HepG2 (cell line): ENCODE measurements around the gene ZSCAN2. TPM values are rescaled to one million over a fixed set of nuclear protein-coding genes. Genes with fewer than 3 reads are reported as not detected.

Experiments used
- CSRNP1 ChIP-seq: sonication (generic); formaldehyde crosslinking; IDR thresholded peaks from 2 replicates; pipeline ENCODE4 v1.8.1; 2023; ENCODE audit warnings: mild to moderate bottlenecking, missing genetic modification reagents
- FOXC1 ChIP-seq: sonication (generic); formaldehyde crosslinking; IDR thresholded peaks from 2 replicates; pipeline ENCODE4 v1.8.0; 2022; ENCODE audit warnings: mild to moderate bottlenecking, missing genetic modification reagents, borderline replicate concordance
- FOXK1 ChIP-seq: sonication (generic); formaldehyde crosslinking; IDR thresholded peaks from 2 replicates; pipeline ENCODE4 v1.4.0; 2020; ENCODE audit warnings: low read depth, missing genetic modification reagents, borderline replicate concordance
- FOXP4 ChIP-seq: sonication (generic); formaldehyde crosslinking; IDR thresholded peaks from 2 replicates; pipeline ENCODE4 v1.4.0; 2020; ENCODE audit warnings: missing genetic modification reagents
- HMGA1 ChIP-seq: sonication (generic); formaldehyde crosslinking; conservative IDR thresholded peaks from 2 replicates; pipeline ENCODE4 v1.4.0; 2020; ENCODE audit warnings: missing genetic modification reagents
- SNAPC2 ChIP-seq: sonication (generic); formaldehyde crosslinking; IDR thresholded peaks from 2 replicates; pipeline ENCODE4 v1.8.1; 2022; ENCODE audit warnings: mild to moderate bottlenecking, missing genetic modification reagents
- SUZ12 ChIP-seq: fragments of 150-350 bp; IDR thresholded peaks from 2 replicates; pipeline ENCODE4 v1.6.1; 2014; ENCODE audit warnings: low read depth, low read length
- TBX3 ChIP-seq: fragments of 450-650 bp; IDR thresholded peaks from 2 replicates; pipeline ENCODE4 v1.6.1; 2017; ENCODE audit warnings: antibody characterized with exemption, mild to moderate bottlenecking, inconsistent platforms, borderline replicate concordance
- TMF1 ChIP-seq: sonication (generic); formaldehyde crosslinking; IDR thresholded peaks from 2 replicates; pipeline ENCODE4 v1.8.1; 2022; ENCODE audit warnings: low read depth, missing genetic modification reagents
- ZBTB43 ChIP-seq: sonication (generic); formaldehyde crosslinking; conservative IDR thresholded peaks from 2 replicates; pipeline ENCODE4 v1.4.0; 2020; ENCODE audit warnings: missing genetic modification reagents
- ZMYM2 ChIP-seq: sonication (generic); formaldehyde crosslinking; IDR thresholded peaks from 2 replicates; pipeline ENCODE4 v1.8.0; 2022; ENCODE audit warnings: mild to moderate bottlenecking, missing genetic modification reagents
- ZNF260 ChIP-seq: sonication (generic); formaldehyde crosslinking; IDR thresholded peaks from 2 replicates; pipeline ENCODE4 v1.4.0; 2020; ENCODE audit warnings: missing genetic modification reagents, low read depth, mild to moderate bottlenecking, borderline replicate concordance
- ZNF749 ChIP-seq: sonication (generic); formaldehyde crosslinking; IDR thresholded peaks from 2 replicates; pipeline ENCODE4 v1.8.0; 2022; ENCODE audit warnings: mild to moderate bottlenecking, missing genetic modification reagents, moderate library complexity, borderline replicate concordance
- ZNF780A ChIP-seq: sonication (generic); formaldehyde crosslinking; IDR thresholded peaks from 2 replicates; pipeline ENCODE4 v1.8.0; 2022; ENCODE audit warnings: mild to moderate bottlenecking, missing genetic modification reagents, moderate library complexity
- polyA plus RNA-seq, 8 experiments: library from polyadenylated mRNA; depleted of rRNA in 3 of 8; stranded (reverse) in 7 of 8; unstranded in 1 of 8; fragments of >200 nt; fragmentation: Illumina TruSeq in 4 of 8; extraction: Trizol in 4 of 8; gene quantifications; 2 replicates each; pipeline versions ENCODE4 v1.2.1 to v1.2.3, GENCODE V29; 2011 to 2016; ENCODE audit warnings: low read depth in 4 of 8, missing spikeins in 1 of 8, mixed read lengths in 1 of 8; ENCODE audit not compliant: insufficient read depth in 1 of 8
- total RNA-seq, 5 experiments: library from RNA; depleted of rRNA; stranded (reverse); fragments of >200 nt; fragmentation: Illumina TruSeq; extraction: Trizol; gene quantifications; 2 replicates each; pipeline ENCODE4 v1.2.3, GENCODE V29; 2016; ENCODE audit warnings: low read depth in 1 of 5
- TF ChIP-seq, protein P1 (sequence below), 2 experiments: fragments of 450-650 bp in 1 of 2; sonication (generic) in 1 of 2; formaldehyde crosslinking; IDR thresholded peaks; 2 replicates each; pipeline versions ENCODE4 v1.5.0 to v1.8.0; 2020 to 2022; ENCODE audit warnings: mild to moderate bottlenecking in 1 of 2, missing genetic modification reagents in 1 of 2
- TF ChIP-seq, protein P2 (sequence below): sonication (generic); formaldehyde crosslinking; IDR thresholded peaks from 2 replicates; pipeline ENCODE4 v1.8.1; 2023; ENCODE audit warnings: mild to moderate bottlenecking, moderate library complexity, missing genetic modification reagents
- TF ChIP-seq, protein P3 (sequence below): sonication (generic); formaldehyde crosslinking; IDR thresholded peaks from 2 replicates; pipeline ENCODE4 v1.4.0; 2020; ENCODE audit warnings: mild to moderate bottlenecking, missing genetic modification reagents
- TF ChIP-seq, protein P4 (sequence below): sonication (generic); formaldehyde crosslinking; IDR thresholded peaks from 2 replicates; pipeline ENCODE4 v1.8.0; 2022; ENCODE audit warnings: mild to moderate bottlenecking, missing genetic modification reagents, moderate library complexity

ZSCAN2 gene
- total and polyA plus RNA-seq, 2 of the 13 experiments (the other 11 are each of a cell fraction or from before 2014, with no cell fraction given): 11.4 to 21.5 TPM

GRCh38 chr15:84600331-84600686 lies 500 bp upstream of the ZSCAN2 start (continued):
- TF ChIP-seq ZBTB43 (CRISPR knock-in tag) (no peak), ZMYM2 (CRISPR knock-in tag) (no peak), HMGA1 (no peak), FOXC1 (CRISPR knock-in tag) (peak; percentile 11; the same call in 1 of the 2 replicates), TMF1 (CRISPR knock-in tag) (peak; percentile 26; the same call in 1 of the 2 replicates), ZNF780A (0 out of 2 replicates have a peak, but pooled peaks have one; percentile 37), CSRNP1 (0 out of 2 replicates have a peak, but pooled peaks have one; percentile 35), ZNF749 (CRISPR knock-in tag) (peak; percentile 69; the same call in 1 of the 2 replicates), ZNF260 (CRISPR knock-in tag) (no peak), FOXK1 (0 out of 2 replicates have a peak, but pooled peaks have one; percentile 17), TBX3 (no peak), SUZ12 (no peak), FOXP4 (peak; percentile 53), SNAPC2 (CRISPR knock-in tag) (0 out of 2 replicates have a peak, but pooled peaks have one; percentile 76)
- TF ChIP-seq, protein P1, sequence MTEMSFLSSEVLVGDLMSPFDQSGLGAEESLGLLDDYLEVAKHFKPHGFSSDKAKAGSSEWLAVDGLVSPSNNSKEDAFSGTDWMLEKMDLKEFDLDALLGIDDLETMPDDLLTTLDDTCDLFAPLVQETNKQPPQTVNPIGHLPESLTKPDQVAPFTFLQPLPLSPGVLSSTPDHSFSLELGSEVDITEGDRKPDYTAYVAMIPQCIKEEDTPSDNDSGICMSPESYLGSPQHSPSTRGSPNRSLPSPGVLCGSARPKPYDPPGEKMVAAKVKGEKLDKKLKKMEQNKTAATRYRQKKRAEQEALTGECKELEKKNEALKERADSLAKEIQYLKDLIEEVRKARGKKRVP (CRISPR knock-in tag; IDR thresholded peaks at IDR 0.05): 0 out of 4 replicates have a peak, but pooled peaks of 1 of the 2 experiments have one; percentile 55
- TF ChIP-seq, protein P2, sequence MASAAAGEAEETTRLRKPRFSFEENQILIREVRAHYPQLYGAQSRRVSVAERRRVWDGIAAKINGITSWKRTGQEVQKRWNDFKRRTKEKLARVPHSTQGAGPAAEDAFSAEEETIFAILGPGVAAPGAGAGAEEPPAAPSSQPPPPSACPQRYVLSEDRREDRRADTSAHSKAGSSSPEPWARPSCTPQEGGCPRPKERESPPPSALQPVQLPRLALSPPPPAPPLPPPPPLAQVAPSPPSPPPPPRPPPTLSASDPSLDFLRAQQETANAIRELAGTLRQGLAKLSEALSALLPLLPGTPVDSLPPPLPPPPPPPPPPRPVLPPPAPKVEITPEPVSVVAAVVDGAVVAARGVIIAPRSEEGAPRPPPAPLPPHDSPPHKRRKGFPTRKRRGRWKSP (CRISPR knock-in tag): peak; percentile 76; the same call in 1 of the 2 replicates
- TF ChIP-seq, protein P3, sequence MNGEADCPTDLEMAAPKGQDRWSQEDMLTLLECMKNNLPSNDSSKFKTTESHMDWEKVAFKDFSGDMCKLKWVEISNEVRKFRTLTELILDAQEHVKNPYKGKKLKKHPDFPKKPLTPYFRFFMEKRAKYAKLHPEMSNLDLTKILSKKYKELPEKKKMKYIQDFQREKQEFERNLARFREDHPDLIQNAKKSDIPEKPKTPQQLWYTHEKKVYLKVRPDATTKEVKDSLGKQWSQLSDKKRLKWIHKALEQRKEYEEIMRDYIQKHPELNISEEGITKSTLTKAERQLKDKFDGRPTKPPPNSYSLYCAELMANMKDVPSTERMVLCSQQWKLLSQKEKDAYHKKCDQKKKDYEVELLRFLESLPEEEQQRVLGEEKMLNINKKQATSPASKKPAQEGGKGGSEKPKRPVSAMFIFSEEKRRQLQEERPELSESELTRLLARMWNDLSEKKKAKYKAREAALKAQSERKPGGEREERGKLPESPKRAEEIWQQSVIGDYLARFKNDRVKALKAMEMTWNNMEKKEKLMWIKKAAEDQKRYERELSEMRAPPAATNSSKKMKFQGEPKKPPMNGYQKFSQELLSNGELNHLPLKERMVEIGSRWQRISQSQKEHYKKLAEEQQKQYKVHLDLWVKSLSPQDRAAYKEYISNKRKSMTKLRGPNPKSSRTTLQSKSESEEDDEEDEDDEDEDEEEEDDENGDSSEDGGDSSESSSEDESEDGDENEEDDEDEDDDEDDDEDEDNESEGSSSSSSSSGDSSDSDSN (CRISPR knock-in tag): no peak
- TF ChIP-seq, protein P4, sequence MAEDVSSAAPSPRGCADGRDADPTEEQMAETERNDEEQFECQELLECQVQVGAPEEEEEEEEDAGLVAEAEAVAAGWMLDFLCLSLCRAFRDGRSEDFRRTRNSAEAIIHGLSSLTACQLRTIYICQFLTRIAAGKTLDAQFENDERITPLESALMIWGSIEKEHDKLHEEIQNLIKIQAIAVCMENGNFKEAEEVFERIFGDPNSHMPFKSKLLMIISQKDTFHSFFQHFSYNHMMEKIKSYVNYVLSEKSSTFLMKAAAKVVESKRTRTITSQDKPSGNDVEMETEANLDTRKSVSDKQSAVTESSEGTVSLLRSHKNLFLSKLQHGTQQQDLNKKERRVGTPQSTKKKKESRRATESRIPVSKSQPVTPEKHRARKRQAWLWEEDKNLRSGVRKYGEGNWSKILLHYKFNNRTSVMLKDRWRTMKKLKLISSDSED (CRISPR knock-in tag): 0 out of 2 replicates have a peak, but pooled peaks have one; percentile 32
